Measurements from ENCODE around the gene SPOCD1. TPM values are rescaled to one million over a fixed set of nuclear protein-coding genes. Genes with fewer than 3 reads are reported as not detected.

The SPOCD1 gene
- total RNA-seq, 2 experiments from 2014 or later = not detected

DNA sequence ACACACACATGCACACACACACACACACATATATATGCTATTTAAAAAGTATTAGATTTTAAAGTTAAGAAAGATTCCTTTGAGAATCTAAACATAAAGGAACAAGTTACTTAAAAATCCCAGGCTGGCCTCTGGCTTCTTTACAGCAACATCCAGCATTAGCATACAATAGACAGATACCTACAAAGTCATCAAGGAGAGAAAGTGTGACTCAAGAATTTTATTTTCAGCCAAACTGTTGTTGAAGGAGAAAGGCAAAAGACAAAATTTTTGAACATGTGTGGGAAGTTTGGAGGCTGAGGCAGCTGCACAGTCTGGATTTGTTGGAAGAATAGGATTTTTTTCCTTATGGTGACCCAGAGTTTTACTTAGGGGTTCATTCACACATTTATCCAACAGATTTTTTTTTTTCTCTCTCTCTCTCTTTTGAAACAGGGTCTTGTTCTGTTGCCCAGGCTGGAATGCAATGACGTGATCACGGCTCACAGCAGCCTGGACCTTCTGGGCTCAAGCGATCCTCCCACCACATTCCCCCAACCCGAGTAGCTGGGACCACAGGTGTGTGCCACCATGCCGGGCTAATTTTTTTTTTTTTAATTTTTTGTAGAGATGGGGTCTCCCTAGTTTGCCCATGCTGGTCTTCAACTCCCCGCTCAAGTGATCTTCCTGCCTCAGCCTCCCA, 24.0 kb upstream of the SPOCD1 start:
- Mint-ChIP-seq H3K4me1 (peaks cover 13% of the 10 kb centered on the region), H3K4me3 (no peak overlapping the region), H3K36me3 (no peaks in the 10 kb centered on the region), H3K27ac (no peak overlapping the region), H3K9me3 (ENCODE audit: low read depth) (no peaks in the 10 kb centered on the region), H3K27me3 (peaks cover 2% of the 10 kb centered on the region)
- DNase-seq (no peak), ATAC-seq (no peak)
- CTCF ChIA-PET = interaction anchor here (0.7 kb wide), 1 partner anchor 121 kb away, joined by 3 read pairs; no protein-coding TSS in a partner anchor

DNA sequence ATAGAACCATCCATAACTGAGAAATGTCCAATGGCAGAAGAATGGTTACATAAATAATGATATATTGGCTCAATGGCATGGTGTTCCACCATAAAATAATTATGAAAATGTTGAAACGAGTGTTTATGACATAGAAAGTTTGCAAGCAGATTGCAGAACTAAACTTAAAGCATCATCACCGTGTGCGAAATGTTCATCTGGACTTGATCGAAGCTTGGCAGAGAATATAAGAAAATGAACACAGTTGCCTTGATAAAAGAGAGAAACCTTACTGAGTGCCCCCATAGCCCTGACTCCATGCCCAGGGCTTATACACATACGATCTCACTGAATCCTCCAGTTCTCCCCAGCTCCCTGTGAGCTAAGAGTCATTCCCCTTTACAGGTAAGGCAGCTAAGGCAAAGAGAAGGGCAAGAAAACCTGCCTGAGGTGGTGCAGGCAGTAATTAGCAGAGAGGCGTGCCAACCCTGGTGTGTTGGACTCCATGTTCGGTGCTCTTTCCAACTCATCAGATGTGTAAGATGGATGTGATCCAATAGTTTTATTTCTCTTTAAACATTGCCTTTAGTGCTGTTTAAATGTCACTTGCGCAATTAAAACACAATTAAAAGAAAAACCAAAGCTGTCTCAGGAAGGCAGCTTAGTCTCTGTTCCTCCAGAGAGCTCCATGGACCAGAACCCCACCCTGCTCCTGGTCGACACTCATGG, 21.8 kb upstream of the SPOCD1 start:
- DNase-seq (no peak), ATAC-seq (no peak)
- H3K4me1 Mint-ChIP-seq = peaks cover 13% of the 10 kb centered on the region
- no peak overlapping the region for H3K27ac Mint-ChIP-seq
- CTCF ChIA-PET = interaction anchor here (1.1 to 3.3 kb wide), 5 partner anchors 11 to 127 kb away, joined by 3 to 18 read pairs (median 4); no protein-coding TSS in a partner anchor
- no peak overlapping the region for H3K4me3 Mint-ChIP-seq
- no peaks in the 10 kb centered on the region for H3K36me3 Mint-ChIP-seq
- H3K27me3 Mint-ChIP-seq = peaks cover 2% of the 10 kb centered on the region
- no peaks in the 10 kb centered on the region for H3K9me3 Mint-ChIP-seq (ENCODE audit: low read depth)

DNA sequence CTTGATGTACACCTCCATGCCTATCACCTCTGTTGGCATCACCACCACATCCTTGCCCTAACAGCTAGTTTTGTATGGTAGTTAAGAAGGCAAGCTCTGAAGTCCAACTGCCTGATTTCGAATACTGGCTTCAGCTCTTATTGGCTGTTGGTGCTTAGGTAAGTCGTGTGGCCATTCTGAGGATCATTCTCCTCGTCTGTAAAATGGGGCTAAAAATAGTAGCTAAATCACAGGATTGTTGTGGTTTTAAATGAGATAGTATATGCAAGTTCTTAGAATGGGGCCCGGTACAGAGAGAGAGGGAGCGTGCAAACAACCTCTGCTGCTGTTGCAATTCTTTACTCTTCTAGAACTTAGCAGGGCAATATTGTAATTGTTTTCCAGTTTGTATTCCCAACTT, 20.8 kb upstream of the SPOCD1 start:
- Mint-ChIP-seq H3K4me3 (no peak overlapping the region), H3K27ac (no peak overlapping the region), H3K27me3 (peaks cover 2% of the 10 kb centered on the region), H3K36me3 (no peaks in the 10 kb centered on the region), H3K4me1 (peaks cover 13% of the 10 kb centered on the region), H3K9me3 (ENCODE audit: low read depth) (no peaks in the 10 kb centered on the region)
- CTCF ChIA-PET = interaction anchor here (1.1 to 3.3 kb wide), 3 partner anchors 47 to 128 kb away, joined by 4 to 18 read pairs (median 5); no protein-coding TSS in a partner anchor
- peak; percentile 27 for ATAC-seq
- DNase-seq = no peak

DNA sequence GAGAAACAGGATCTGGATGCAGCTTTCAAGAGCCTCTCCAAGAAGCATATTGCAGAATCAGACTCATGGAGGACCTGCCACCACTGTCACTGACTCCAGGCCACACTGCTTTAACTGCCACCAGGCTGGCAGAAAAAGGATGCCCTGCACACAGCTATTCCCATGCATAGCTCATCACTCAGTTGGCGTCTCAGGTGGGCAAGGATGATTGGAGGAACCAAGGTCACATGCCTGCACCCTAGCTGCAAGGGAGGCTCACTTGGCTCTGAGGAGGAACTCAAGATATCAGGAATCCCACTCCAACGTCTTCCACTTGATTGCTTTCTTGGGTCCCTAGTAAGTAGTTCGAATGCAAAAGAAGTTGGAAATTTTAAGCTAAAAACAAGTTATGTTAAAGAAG, 19.6 kb upstream of the SPOCD1 start:
- Mint-ChIP-seq H3K4me3 (no peak overlapping the region), H3K36me3 (no peaks in the 10 kb centered on the region), H3K27ac (no peak overlapping the region), H3K9me3 (ENCODE audit: low read depth) (no peaks in the 10 kb centered on the region), H3K27me3 (peaks cover 2% of the 10 kb centered on the region), H3K4me1 (peaks cover 13% of the 10 kb centered on the region)
- DNase-seq (no peak), ATAC-seq (no peak)
- CTCF ChIA-PET = interaction anchor here (0.9 to 3.3 kb wide), 5 partner anchors 9 to 129 kb away, joined by 3 to 18 read pairs (median 4); partner anchors contain the start of gene SPOCD1

DNA sequence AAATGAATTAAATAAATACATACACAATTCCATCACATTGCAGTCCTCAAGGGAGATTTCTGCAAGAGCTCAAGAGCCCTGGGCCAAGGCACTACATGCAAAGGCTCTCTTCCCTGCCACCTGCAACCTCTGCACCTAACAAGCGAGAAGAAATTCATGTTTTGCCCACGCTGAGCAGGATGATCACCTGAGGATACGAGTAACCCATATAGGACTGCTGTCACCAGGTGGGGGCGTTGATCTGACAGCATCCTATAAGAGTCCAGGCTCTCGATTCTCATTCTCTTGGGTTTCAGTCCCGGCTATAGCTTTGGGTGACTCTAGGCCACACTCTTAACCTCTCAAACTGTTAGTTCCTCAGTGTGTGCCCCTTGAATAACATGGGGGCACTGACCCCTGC, 18.7 kb upstream of the SPOCD1 start:
- Mint-ChIP-seq H3K27ac (no peak overlapping the region), H3K4me1 (peaks cover 13% of the 10 kb centered on the region), H3K27me3 (no peaks in the 10 kb centered on the region), H3K9me3 (ENCODE audit: low read depth) (no peaks in the 10 kb centered on the region), H3K4me3 (no peak overlapping the region), H3K36me3 (no peaks in the 10 kb centered on the region)
- DNase-seq (no peak), ATAC-seq (peak; percentile 39)
- CTCF ChIA-PET = interaction anchor here (0.6 to 1.9 kb wide), 6 partner anchors 8 to 124 kb away, joined by 3 to 4 read pairs (median 3); partner anchors contain the start of gene SPOCD1

DNA sequence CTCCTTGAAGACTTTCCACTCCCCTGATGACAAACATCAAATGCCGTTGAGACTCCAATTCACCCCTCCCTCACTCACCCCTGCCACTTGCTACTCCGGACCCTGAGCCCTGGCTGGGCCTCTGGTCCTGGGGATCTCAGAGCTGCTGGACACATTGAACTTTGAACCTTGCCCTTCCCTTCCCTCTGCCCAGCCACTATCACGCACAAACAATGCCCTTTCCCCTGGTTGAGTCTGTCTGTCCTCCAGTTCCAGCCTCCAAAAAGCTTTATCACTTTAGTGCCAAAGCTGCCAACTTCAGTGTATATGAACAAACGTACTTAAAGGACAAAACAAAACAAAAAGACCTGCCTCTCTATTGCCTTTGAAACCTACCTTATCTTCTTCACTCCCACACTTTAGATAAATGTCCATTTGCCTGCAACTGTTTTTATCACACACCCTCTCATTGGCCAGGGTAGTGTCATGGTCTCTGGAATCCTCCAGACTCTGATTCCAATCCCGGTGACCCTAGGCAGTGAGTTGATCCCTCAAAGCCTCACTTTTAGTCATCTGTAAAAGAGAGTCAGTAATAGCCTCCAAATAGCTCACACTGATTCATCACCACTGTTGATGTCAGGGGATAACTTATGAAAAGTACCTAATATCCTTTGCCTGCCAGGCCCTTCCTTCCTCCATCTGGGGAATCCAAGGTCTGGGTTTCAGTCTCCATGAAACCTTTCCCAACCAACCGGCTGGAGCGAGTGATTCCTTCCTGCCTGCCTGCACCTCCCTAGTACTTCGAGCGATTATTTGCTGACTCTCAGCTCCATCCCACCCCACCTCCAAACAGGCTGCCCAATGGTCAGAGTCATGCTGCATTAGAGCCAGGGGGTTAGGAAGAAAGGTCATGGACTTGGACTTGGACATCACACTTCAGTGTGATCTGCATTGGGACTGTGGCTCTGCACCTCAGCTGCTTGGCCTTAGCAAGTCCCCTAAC, 15.9 kb upstream of the SPOCD1 start:
- Mint-ChIP-seq H3K9me3 (ENCODE audit: low read depth) (no peaks in the 10 kb centered on the region), H3K27ac (no peak overlapping the region), H3K27me3 (no peaks in the 10 kb centered on the region), H3K4me1 (peaks cover 22% of the 10 kb centered on the region), H3K4me3 (no peak overlapping the region), H3K36me3 (no peaks in the 10 kb centered on the region)
- no peak for DNase-seq
- no peak for ATAC-seq
- CTCF ChIA-PET = interaction anchor here (2.1 kb wide), 1 partner anchor 17 kb away, joined by 6 read pairs; no protein-coding TSS in a partner anchor

DNA sequence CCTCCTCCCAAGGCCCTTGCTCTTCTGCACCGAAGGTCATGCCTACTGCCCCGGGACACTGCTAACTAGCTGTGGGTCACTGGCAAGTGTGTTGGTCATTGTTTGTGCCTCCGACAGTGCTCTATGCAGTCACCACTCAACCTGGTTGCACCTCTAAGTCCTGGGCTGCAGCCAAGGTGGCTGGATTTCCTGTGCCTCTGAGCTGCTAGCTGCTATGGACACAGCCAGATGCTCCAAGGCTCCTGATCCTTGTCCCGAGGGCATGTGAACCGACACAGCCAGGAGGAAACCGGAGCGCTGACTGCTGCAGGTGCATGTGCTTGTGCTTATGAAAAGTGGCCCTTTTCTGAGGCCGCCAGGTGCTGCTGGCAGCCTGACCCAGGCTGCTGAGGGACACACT, 14.7 kb upstream of the SPOCD1 start:
- no peak overlapping the region for H3K4me3 Mint-ChIP-seq
- H3K27me3 Mint-ChIP-seq = no peaks in the 10 kb centered on the region
- ATAC-seq = no peak
- H3K9me3 Mint-ChIP-seq (ENCODE audit: low read depth) = no peaks in the 10 kb centered on the region
- H3K27ac Mint-ChIP-seq = no peak overlapping the region
- CTCF ChIA-PET = interaction anchor here (1.0 kb wide), 1 partner anchor 40 kb away, joined by 3 read pairs; no protein-coding TSS in a partner anchor
- peaks cover 23% of the 10 kb centered on the region for H3K4me1 Mint-ChIP-seq
- DNase-seq = peak; percentile 38
- no peaks in the 10 kb centered on the region for H3K36me3 Mint-ChIP-seq

DNA sequence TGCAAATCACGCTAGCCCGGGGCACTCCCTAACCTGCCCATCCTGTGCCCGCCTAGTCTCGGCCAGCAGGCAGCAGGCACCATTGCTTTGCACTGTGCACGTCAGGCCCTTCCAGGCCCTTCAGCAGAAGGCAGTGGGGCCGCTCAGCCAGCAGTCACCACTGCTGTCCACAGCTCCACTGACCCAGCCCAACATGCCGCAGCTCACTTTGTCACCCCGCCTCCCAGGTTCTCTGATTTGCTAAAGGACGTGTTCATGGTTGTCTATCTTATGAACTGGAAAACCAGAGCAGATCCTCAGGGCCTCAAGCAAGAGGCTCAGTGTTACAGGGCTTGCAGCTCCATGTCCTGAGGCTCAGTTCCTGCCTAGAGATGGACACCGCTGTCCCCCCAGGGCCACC, 14.2 kb upstream of the SPOCD1 start:
- H3K4me3 Mint-ChIP-seq = no peak overlapping the region
- no peaks in the 10 kb centered on the region for H3K36me3 Mint-ChIP-seq
- DNase-seq (peak; percentile 36), ATAC-seq (no peak)
- no peaks in the 10 kb centered on the region for H3K9me3 Mint-ChIP-seq (ENCODE audit: low read depth)
- CTCF ChIA-PET = interaction anchor here (0.6 to 1.0 kb wide), 2 partner anchors 18 to 39 kb away, joined by 3 read pairs; no protein-coding TSS in a partner anchor
- H3K27me3 Mint-ChIP-seq = no peaks in the 10 kb centered on the region
- peaks cover 23% of the 10 kb centered on the region for H3K4me1 Mint-ChIP-seq
- H3K27ac Mint-ChIP-seq = no peak overlapping the region

DNA sequence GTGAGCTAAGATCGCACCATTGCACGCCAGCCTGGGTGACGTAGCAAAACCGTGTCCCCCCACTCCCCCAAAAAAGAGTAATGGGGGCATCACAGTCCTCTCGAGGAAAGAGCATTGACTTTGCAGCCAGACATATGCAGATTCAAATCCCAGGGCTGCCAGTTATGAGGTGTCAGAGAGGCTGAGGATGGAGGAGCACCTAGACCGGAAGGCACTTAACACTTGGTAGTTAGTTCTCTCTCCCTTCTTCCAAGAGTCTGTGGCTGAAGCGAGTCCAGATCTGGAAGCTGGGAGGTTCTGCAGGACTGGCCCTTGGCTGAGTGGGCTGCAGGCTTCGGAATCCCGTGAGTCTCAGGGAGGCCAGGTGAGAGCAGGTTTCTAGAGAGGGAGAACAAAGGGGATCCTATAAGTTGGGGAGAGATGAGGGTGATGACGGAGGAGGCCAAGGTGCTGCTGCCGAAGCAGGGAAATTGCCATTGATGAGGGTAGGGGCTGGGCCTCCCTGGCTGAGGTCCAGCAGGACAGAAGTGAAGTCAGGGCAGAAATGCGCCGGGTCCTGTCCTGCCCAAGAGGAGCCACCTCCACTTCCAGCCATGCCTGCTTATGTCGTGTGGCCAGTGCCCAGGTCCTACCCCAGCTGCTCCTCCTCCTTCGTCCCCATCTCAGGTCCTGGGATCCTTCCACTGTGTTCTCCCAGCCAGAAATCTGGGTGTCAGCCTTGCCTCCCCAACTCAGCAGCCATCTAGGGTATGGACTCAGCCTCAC, 13.3 kb upstream of the SPOCD1 start:
- Mint-ChIP-seq H3K36me3 (no peaks in the 10 kb centered on the region), H3K27me3 (no peaks in the 10 kb centered on the region), H3K27ac (no peak overlapping the region), H3K9me3 (ENCODE audit: low read depth) (no peaks in the 10 kb centered on the region), H3K4me1 (peaks cover 23% of the 10 kb centered on the region), H3K4me3 (no peak overlapping the region)
- CTCF ChIA-PET = interaction anchor here (1.0 to 1.3 kb wide), 3 partner anchors 13 to 39 kb away, joined by 3 to 4 read pairs (median 3); partner anchors contain the start of gene SPOCD1
- DNase-seq = peak; percentile 37
- no peak for ATAC-seq

DNA sequence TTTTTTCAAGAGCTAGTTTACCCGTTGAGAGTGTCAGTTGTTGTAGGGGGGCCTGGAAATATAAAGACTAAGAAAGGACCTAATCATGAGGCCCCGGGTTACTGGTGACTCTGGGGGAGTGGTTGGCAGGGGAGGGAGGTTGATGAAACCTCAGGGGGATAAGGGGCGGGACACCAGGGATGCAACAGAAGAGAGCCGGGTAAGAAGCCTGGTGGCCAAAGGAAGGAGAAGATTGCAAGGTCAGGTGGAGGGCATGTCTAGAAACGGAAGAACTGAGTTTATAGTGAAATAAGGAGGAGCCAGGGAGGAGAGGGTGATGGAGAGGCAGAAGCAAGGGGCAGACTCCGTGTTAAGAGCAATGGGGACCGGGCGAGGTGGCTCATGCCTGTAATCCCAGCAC, 12.5 kb upstream of the SPOCD1 start:
- CTCF ChIA-PET = interaction anchor here (0.6 to 1.3 kb wide), 3 partner anchors 13 to 496 kb away, joined by 3 to 4 read pairs (median 3); partner anchors contain the start of gene SPOCD1

DNA sequence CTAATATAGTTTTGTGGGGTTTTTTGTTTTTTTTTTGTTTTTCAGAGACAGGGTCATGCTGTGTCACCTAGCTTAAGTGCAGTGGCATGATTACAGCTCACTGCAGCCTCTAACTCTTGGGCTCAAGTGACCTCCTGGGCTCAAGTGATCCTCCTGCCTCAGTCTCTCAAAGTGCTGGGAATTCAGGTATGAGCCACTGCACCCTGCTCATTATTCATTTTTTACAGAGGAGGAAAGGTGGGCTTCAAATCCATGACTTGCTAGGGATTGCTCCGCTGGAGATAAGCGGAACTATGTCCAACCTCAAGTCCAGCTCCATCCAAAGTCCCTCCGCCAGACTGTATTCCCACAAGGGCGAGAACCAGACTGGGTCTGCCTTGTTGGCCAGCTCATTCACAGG, 8.0 kb upstream of the SPOCD1 start:
- no peaks in the 10 kb centered on the region for H3K9me3 Mint-ChIP-seq (ENCODE audit: low read depth)
- H3K4me3 Mint-ChIP-seq = no peak overlapping the region
- ATAC-seq = no peak
- CTCF ChIA-PET = interaction anchor here (0.9 to 2.2 kb wide), 2 partner anchors 134 to 141 kb away, joined by 3 to 9 read pairs; no protein-coding TSS in a partner anchor
- H3K27ac Mint-ChIP-seq = no peak overlapping the region
- no peaks in the 10 kb centered on the region for H3K27me3 Mint-ChIP-seq
- H3K4me1 Mint-ChIP-seq = peaks cover 23% of the 10 kb centered on the region
- peak; percentile 29 for DNase-seq
- H3K36me3 Mint-ChIP-seq = no peaks in the 10 kb centered on the region

More for the DNA sequence above, 12.5 kb upstream of the SPOCD1 start:
- Mint-ChIP-seq H3K4me3 (no peak overlapping the region), H3K9me3 (ENCODE audit: low read depth) (no peaks in the 10 kb centered on the region), H3K36me3 (no peaks in the 10 kb centered on the region), H3K4me1 (peaks cover 23% of the 10 kb centered on the region), H3K27ac (peak overlapping the region; percentile 84), H3K27me3 (no peaks in the 10 kb centered on the region)
- ATAC-seq (peak; percentile 10), DNase-seq (no peak)

DNA sequence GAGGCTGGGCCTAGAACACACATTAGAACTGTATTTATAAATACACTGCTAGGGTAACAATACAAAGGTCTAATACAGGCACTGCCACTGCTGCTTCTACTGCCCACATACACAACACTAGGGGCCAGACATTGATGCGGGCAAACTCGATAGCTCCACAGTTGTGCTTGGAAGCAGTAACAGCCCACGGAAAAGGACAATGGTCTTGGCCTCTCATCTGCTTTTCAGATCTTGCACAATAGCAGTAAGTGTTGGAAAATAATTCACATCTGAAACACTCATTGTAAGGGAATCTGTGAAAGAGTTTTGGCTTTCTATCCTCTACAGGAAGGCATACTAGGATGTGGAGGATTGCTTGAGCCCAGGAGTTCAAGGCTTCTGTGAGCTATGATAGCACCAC, 6.9 kb upstream of the SPOCD1 start:
- Mint-ChIP-seq H3K4me3 (no peak overlapping the region), H3K36me3 (no peaks in the 10 kb centered on the region), H3K9me3 (ENCODE audit: low read depth) (no peaks in the 10 kb centered on the region), H3K27me3 (no peaks in the 10 kb centered on the region), H3K27ac (no peak overlapping the region), H3K4me1 (peaks cover 15% of the 10 kb centered on the region)
- DNase-seq = no peak
- CTCF ChIA-PET = interaction anchor here (0.7 to 2.2 kb wide), 2 partner anchors 90 to 142 kb away, joined by 3 to 9 read pairs; no protein-coding TSS in a partner anchor
- no peak for ATAC-seq
